Ascending aorta (tissue), 2 donors: ENCODE data around the gene IL1R2. TPM values are rescaled to one million over a fixed set of nuclear protein-coding genes. Genes with fewer than 3 reads are reported as not detected.
A peak's percentile ranks its signal among the peaks of the same experiment; 100 is the strongest.

Experiments used
- DNase-seq, 2 donors: peaks; one replicate each; pipeline ENCODE4 v3.0.0-alpha.2; 2019; ENCODE audit warnings: low spot score in 2 of 2
- H3K27ac ChIP-seq, 2 donors: fragments of 200-600 bp; sonication (generic); one replicate each; pipeline ENCODE4 v1.5.1; 2016 to 2017; ENCODE audit warnings: mild to moderate bottlenecking in 1 of 2
- H3K27me3 ChIP-seq: fragments of 200-600 bp; sonication (generic); one replicate; pipeline ENCODE4 v1.5.1; 2017
- H3K36me3 ChIP-seq, 2 donors: fragments of 200-600 bp; sonication (generic); one replicate each; pipeline ENCODE4 v1.5.1; 2016
- H3K4me1 ChIP-seq, 2 donors: fragments of 200-600 bp; sonication (generic); one replicate each; pipeline ENCODE4 v1.5.1; 2016 to 2017; ENCODE audit warnings: mild to moderate bottlenecking in 1 of 2
- H3K4me3 ChIP-seq, 2 donors: fragments of 200-600 bp; sonication (generic); one replicate each; pipeline ENCODE4 v1.5.1; 2016 to 2017; ENCODE audit warnings: mild to moderate bottlenecking in 1 of 2
- H3K9me3 ChIP-seq, 2 donors: fragments of 200-600 bp; sonication (generic); one replicate each; pipeline ENCODE4 v1.5.1; 2016
- intact Hi-C: fragments of 100-400 bp; cut with DNase I; formaldehyde crosslinking; loops from one replicate; pipeline ENCODE4 v1.15.1; 2023
- total RNA-seq: library from RNA; depleted of rRNA; stranded (reverse); fragments of >200 nt; gene quantifications from one replicate; pipeline ENCODE4 v1.1.0, GENCODE V29; 2016
- TF ChIP-seq, protein P1 (sequence below), 3 experiments: fragments of 200-600 bp in 2 of 3; fragments of 450-650 bp in 1 of 3; sonication (generic) in 2 of 3; IDR thresholded peaks; one replicate each; pipeline ENCODE4 v1.5.1; 2016 to 2019; ENCODE audit warnings: antibody characterized with exemption in 3 of 3, mild to moderate bottlenecking in 1 of 3, moderate library complexity in 1 of 3

Gene IL1R2
- total RNA-seq, 1 donor from 2014 or later = 25.4 TPM

DNA sequence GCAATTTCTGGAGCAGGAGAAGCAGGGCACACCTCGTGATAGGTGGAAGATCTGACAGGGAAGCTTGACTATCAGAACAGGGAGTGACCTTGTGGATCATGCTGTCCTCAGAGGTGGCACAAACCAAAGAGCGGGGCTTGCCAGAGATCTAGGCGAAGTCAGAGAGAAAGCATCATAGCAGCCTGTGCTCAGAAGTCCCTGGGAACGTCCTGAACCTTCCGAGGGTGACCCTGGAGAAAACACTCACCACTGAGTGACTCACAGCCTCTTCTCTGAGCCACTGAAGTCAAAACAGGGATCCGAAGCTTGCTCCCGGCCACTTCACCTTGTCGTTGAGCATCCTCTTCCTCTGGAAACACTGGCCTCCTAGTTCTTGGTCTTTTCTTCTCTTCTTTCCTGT lies 56.7 kb downstream of the IL1R2 start:
- DNase-seq = peak in 1 of 2 donors; percentile 79
- Histone ChIP-seq H3K27me3 (no peaks in the 10 kb centered on the region), H3K27ac (peak overlapping the region in 1 of 2 donors; percentile 77), H3K9me3 (no peaks in the 10 kb centered on the region), H3K4me1 (peaks cover 16 to 25% of the 10 kb centered on the region in 2 donors), H3K36me3 (no peaks in the 10 kb centered on the region), H3K4me3 (no peak overlapping the region)
- intact Hi-C loops = no loop called here
- TF ChIP-seq, protein P1, sequence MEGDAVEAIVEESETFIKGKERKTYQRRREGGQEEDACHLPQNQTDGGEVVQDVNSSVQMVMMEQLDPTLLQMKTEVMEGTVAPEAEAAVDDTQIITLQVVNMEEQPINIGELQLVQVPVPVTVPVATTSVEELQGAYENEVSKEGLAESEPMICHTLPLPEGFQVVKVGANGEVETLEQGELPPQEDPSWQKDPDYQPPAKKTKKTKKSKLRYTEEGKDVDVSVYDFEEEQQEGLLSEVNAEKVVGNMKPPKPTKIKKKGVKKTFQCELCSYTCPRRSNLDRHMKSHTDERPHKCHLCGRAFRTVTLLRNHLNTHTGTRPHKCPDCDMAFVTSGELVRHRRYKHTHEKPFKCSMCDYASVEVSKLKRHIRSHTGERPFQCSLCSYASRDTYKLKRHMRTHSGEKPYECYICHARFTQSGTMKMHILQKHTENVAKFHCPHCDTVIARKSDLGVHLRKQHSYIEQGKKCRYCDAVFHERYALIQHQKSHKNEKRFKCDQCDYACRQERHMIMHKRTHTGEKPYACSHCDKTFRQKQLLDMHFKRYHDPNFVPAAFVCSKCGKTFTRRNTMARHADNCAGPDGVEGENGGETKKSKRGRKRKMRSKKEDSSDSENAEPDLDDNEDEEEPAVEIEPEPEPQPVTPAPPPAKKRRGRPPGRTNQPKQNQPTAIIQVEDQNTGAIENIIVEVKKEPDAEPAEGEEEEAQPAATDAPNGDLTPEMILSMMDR (IDR thresholded peaks at IDR 0.05) = no peak

DNA sequence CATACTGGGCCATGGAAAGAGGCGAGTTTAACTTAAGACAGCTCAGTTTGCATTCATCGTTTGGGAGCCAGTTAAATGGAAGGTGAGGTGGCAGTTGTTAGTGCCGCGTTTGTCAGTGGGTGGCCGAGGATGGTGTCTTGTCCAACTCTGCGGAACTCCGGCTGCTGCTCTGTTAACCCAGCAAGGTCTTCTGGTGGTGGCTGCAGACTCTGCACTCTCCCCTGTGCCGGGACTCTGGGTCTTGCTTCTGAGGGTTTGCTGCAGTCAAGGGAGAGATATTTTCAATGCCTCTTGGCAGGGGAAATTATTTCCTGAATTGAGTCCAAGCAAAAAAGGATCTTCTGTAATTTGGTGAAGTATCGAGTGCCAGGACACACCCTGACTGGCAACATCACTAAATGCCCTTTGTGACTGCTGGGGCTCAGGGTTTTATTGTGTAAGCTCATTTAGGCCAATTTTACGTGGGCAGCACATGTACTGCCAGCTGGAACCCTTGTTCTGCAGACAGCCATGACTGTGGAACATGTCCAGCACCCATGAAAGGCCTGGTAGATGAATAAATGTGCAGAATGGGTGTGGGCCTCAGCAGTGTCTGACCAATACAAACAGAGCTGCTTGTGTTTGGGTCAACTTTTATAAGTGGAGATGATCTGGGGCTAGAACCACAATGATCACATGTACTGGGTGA lies 58.1 kb downstream of the IL1R2 start:
- Histone ChIP-seq H3K36me3 (no peaks in the 10 kb centered on the region), H3K9me3 (no peaks in the 10 kb centered on the region), H3K27me3 (no peaks in the 10 kb centered on the region), H3K4me3 (no peak overlapping the region), H3K4me1 (peaks cover 16 to 20% of the 10 kb centered on the region in 2 donors), H3K27ac (peak overlapping the region; percentile 77 to 89)
- TF ChIP-seq, protein P1 (IDR thresholded peaks at IDR 0.05) = no peak
- intact Hi-C loops = no loop called here
- peak in 1 of 2 donors; percentile 83 for DNase-seq

DNA sequence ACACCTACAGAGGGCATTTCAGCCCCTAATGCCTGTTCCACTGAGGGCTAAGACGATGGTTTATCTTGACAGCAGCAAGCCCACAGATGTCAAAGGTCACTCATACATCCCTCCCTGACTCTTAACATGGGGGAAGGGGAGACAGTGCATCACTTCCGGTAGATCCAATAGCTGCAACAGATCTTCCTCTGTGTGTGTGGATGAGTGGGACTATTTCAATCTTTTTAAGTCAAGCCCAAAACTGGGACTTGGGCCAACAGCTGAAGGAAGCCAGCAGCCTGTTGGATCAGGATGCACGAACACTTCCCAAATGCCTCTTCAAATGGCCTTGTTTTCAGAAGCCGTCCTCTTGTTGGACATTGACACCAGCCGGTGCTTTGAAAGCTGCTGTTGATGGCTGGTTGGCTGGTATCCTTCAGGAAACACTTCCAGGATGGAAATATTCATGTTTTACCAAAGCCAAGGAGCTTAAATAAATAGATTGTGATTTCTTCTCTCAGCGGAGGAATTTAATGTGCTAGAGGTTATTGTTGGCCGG lies 59.2 kb downstream of the IL1R2 start:
- Histone ChIP-seq H3K4me3 (no peak overlapping the region), H3K4me1 (peaks cover 16 to 24% of the 10 kb centered on the region in 2 donors), H3K27ac (peak overlapping the region; percentile 77 to 89), H3K36me3 (no peaks in the 10 kb centered on the region), H3K27me3 (no peaks in the 10 kb centered on the region), H3K9me3 (no peaks in the 10 kb centered on the region)
- peak; percentile 52 to 91 for DNase-seq
- TF ChIP-seq, protein P1 (IDR thresholded peaks at IDR 0.05) = no peak
- intact Hi-C loops = loop anchor here (1.0 kb wide), 1 partner anchor 12 kb away; no protein-coding TSS in a partner anchor

DNA sequence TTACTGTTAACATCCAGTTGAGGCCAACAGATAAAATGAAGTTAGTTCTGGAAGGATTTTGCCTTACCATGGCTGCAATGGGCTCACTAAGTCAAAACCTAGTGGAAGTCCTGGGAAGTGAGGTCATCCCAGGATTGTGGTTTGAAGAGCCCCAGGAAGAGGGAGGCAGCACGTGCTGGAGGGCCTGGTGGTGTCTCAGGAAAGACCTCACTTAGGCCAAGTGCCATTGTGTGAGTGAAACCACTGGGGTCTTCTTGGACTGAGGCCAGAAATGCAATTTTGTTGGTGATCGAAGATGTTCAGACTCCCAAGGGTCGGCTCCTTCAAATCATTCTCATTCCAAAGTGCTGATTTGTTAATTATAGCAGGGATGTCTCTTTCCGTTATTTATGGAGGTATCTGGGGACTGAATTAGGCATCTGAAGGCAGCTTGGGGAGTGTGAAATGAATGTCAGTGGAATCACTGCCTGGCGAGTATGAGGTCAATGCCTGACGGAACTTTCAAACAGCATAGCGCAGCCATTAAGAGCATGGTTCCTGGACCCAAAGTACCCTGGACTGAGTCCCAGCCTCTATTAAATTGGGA lies 60.0 kb downstream of the IL1R2 start:
- DNase-seq = no peak
- no peak overlapping the region for H3K4me3 ChIP-seq
- no peaks in the 10 kb centered on the region for H3K36me3 ChIP-seq
- no peaks in the 10 kb centered on the region for H3K27me3 ChIP-seq
- H3K27ac ChIP-seq = peak overlapping the region; percentile 77 to 89
- intact Hi-C loops = loop anchor here (1.0 kb wide), 1 partner anchor 12 kb away; no protein-coding TSS in a partner anchor
- TF ChIP-seq, protein P1 (IDR thresholded peaks at IDR 0.05) = no peak
- H3K9me3 ChIP-seq = no peaks in the 10 kb centered on the region
- H3K4me1 ChIP-seq = peaks cover 20 to 27% of the 10 kb centered on the region in 2 donors

DNA sequence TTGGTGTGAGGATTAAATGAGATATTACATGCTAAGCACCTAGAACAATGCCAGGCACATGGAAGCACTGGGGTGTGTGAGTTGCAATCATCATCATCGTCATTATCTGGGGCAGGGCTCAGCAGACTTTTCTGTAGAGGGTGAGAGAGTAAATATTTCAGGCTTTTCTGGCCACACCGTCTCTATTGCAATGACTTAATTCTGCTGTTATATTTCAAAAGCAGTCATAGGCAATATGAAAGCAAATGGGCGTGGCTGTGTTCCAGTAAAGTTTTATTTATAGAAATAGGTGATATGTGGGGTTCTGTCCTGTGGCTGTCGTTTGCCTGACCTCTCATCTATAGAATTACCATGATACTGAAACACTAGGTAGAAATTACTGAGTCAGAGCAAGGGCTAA lies 60.6 kb downstream of the IL1R2 start:
- intact Hi-C loops = no loop called here
- peak overlapping the region; percentile 77 to 89 for H3K27ac ChIP-seq
- no peaks in the 10 kb centered on the region for H3K9me3 ChIP-seq
- H3K27me3 ChIP-seq = no peaks in the 10 kb centered on the region
- H3K4me3 ChIP-seq = no peak overlapping the region
- TF ChIP-seq, protein P1 (IDR thresholded peaks at IDR 0.05) = no peak
- no peak for DNase-seq
- peaks cover 20 to 27% of the 10 kb centered on the region in 2 donors for H3K4me1 ChIP-seq
- H3K36me3 ChIP-seq = no peaks in the 10 kb centered on the region
